Astrocyte (in vitro differentiated cells and primary cell): ENCODE data around the gene UTS2R. TPM values are rescaled to one million over a fixed set of nuclear protein-coding genes. Genes with fewer than 3 reads are reported as not detected.

ENCODE experiments used
- DNase-seq: peaks from one replicate; pipeline ENCODE4 v3.0.0-alpha.2; 2010; ENCODE audit warnings: low read depth
- FAIRE-seq: peaks from 2 replicates; lab custom pipeline; 2011; peaks lifted over from hg19 to GRCh38; lab: Jason Lieb, UNC
- H2AFZ ChIP-seq: 2 replicates; pipeline ENCODE4 v1.6.0; 2012; ENCODE audit warnings: low read depth, low read length, inconsistent platforms
- H3K27ac ChIP-seq: 2 replicates; pipeline ENCODE4 v1.5.1; 2011; ENCODE audit warnings: low read depth, low read length, inconsistent platforms
- H3K27me3 ChIP-seq: 2 replicates; pipeline ENCODE4 v1.6.0; 2011; ENCODE audit warnings: low read length, inconsistent platforms; ENCODE audit not compliant: insufficient read depth
- H3K36me3 ChIP-seq: 2 replicates; pipeline ENCODE4 v1.5.1; 2011; ENCODE audit warnings: low read length, inconsistent platforms; ENCODE audit not compliant: insufficient read depth
- H3K4me1 ChIP-seq: 2 replicates; pipeline ENCODE4 v1.5.1; 2011; ENCODE audit warnings: low read length, inconsistent platforms; ENCODE audit not compliant: insufficient read depth
- H3K4me2 ChIP-seq: 2 replicates; pipeline ENCODE4 v1.6.0; 2012; ENCODE audit warnings: low read length, inconsistent platforms
- H3K4me3 ChIP-seq: 2 replicates; pipeline ENCODE4 v1.5.1; 2011; ENCODE audit warnings: low read depth, mild to moderate bottlenecking, low read length, inconsistent platforms; ENCODE audit not compliant: insufficient read depth
- H3K79me2 ChIP-seq: 2 replicates; pipeline ENCODE4 v1.6.0; 2012; ENCODE audit warnings: mild to moderate bottlenecking, low read length, inconsistent platforms; ENCODE audit not compliant: insufficient read depth
- H3K9ac ChIP-seq: 2 replicates; pipeline ENCODE4 v1.6.0; 2012; ENCODE audit warnings: mild to moderate bottlenecking, low read length, inconsistent platforms
- H3K9me3 ChIP-seq: 2 replicates; pipeline ENCODE4 v1.5.1; 2012; ENCODE audit warnings: low read depth, mild to moderate bottlenecking, low read length, inconsistent platforms; ENCODE audit not compliant: insufficient read depth
- H4K20me1 ChIP-seq: 2 replicates; pipeline ENCODE4 v1.6.0; 2012; ENCODE audit warnings: low read length, inconsistent platforms; ENCODE audit not compliant: insufficient read depth
- H3K27ac Mint-ChIP-seq: one replicate; pipeline ENCODE4 v1.8.0; 2021; ENCODE audit warnings: mild to moderate bottlenecking, mixed read lengths; ENCODE audit not compliant: unreplicated experiment
- H3K27me3 Mint-ChIP-seq: one replicate; pipeline ENCODE4 v1.8.0; 2021; ENCODE audit warnings: low read depth, mixed read lengths; ENCODE audit not compliant: unreplicated experiment
- H3K36me3 Mint-ChIP-seq: one replicate; pipeline ENCODE4 v1.8.0; 2021; ENCODE audit warnings: low read depth, mixed read lengths; ENCODE audit not compliant: unreplicated experiment
- H3K4me1 Mint-ChIP-seq: one replicate; pipeline ENCODE4 v1.8.0; 2021; ENCODE audit warnings: low read depth, mixed read lengths; ENCODE audit not compliant: unreplicated experiment
- H3K4me3 Mint-ChIP-seq: one replicate; pipeline ENCODE4 v1.8.0; 2021; ENCODE audit warnings: mild to moderate bottlenecking, moderate library complexity, mixed read lengths; ENCODE audit not compliant: unreplicated experiment
- H3K9me3 Mint-ChIP-seq: one replicate; pipeline ENCODE4 v1.8.0; 2021; ENCODE audit warnings: mild to moderate bottlenecking, mixed read lengths; ENCODE audit not compliant: unreplicated experiment
- CTCF ChIP-seq: IDR thresholded peaks from 2 replicates; pipeline ENCODE4 v1.5.1; 2011; ENCODE audit warnings: low read depth, mild to moderate bottlenecking, inconsistent platforms, low read length, moderate library complexity; ENCODE audit not compliant: insufficient read depth
- EZH2 ChIP-seq: IDR thresholded peaks from 2 replicates; pipeline ENCODE4 v1.6.1; 2012; ENCODE audit warnings: mild to moderate bottlenecking, low read length, inconsistent platforms; ENCODE audit not compliant: insufficient read depth
- total RNA-seq: library from RNA; stranded (reverse); gene quantifications from 2 replicates; pipeline ENCODE4 v1.2.1, GENCODE V29; 2021

The UTS2R gene
- total RNA-seq, 1 donor from 2014 or later, result not detected

DNA sequence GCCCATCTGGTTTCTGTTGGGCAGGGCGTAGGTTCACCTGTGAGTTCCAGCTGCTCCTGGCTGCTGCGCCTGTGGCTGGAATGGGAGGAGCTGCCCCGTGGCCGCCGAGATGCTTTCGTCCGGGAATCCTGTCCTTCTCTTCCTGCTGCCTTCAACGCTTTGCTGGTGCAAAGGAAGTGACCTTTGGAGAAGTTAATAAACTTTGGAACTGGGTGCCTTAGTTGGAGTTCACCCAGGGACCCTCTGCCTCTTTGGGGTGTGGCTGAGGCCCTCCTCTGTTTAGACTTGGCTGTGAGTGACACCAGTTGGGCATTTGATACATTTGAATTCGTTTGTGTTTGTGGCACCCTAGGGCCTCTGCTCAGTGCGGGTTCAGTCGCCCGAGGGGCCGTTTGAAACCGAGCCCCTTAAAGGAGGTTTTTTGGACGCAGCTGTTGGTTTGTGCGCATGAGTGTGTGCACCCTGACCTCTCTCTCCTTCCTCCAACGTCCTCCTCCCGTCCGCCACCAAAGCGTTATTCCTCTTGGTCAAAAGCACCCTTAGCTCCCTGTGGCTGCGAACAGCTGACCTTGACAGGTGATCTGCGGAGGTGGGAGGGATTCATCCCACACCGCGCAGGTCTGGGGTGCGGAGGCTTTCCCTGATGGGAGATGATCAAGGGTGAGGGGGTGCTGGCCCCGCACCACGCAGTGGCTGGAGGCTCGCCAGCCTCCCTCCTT, 29.0 kb upstream of the UTS2R start:
- DNase-seq, result no peak
- no peak overlapping the region for H2AFZ ChIP-seq
- no peaks in the 10 kb centered on the region for H3K79me2 ChIP-seq
- Mint-ChIP-seq H3K36me3 (peaks cover 1% of the 10 kb centered on the region), H3K9me3 (peaks cover 3% of the 10 kb centered on the region), H3K27me3 (peaks cover 28% of the 10 kb centered on the region), H3K4me1 (peaks cover 3% of the 10 kb centered on the region), H3K27ac (no peak overlapping the region), H3K4me3 (no peak overlapping the region)
- no peak for FAIRE-seq
- no peak overlapping the region for H3K9ac ChIP-seq
- H3K4me3 ChIP-seq, result no peak overlapping the region
- H3K4me1 ChIP-seq, result peaks cover 10% of the 10 kb centered on the region
- TF ChIP-seq CTCF (no peak), EZH2 (no peak)
- H3K9me3 ChIP-seq, result peaks cover 3% of the 10 kb centered on the region
- no peak overlapping the region for H3K4me2 ChIP-seq
- H3K27ac ChIP-seq, result no peak overlapping the region
- H3K36me3 ChIP-seq, result no peaks in the 10 kb centered on the region
- H4K20me1 ChIP-seq, result no peaks in the 10 kb centered on the region
- H3K27me3 ChIP-seq, result no peaks in the 10 kb centered on the region

DNA sequence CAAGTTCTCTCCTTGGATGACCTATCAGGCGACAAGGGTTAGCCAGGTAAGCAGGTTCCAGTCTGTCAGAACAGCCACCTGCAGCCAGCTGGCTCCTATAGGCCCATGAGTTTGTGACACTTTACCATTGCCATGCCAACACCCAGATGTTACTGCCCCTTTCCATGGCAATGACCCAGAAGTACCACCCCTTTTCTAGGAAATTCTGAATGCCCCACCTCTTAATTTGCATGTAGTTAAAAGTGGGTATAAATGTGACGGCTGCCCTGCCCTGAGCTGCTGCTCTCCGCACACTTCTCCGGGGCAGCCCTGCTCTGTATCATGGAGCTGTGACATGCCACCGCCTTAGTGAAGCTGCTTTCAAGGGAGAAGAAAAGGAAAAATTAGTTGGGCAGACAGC, 28.0 kb upstream of the UTS2R start:
- Histone ChIP-seq H2AFZ (no peak overlapping the region), H3K27ac (no peak overlapping the region), H3K4me1 (peaks cover 9% of the 10 kb centered on the region), H3K4me3 (no peak overlapping the region), H3K4me2 (no peak overlapping the region), H3K9ac (no peak overlapping the region), H3K27me3 (peaks cover 3% of the 10 kb centered on the region), H3K9me3 (peaks cover 3% of the 10 kb centered on the region), H3K36me3 (no peaks in the 10 kb centered on the region), H4K20me1 (no peaks in the 10 kb centered on the region), H3K79me2 (no peaks in the 10 kb centered on the region)
- no peak overlapping the region for H3K27ac Mint-ChIP-seq
- H3K27me3 Mint-ChIP-seq, result peaks cover 26% of the 10 kb centered on the region
- DNase-seq, result no peak
- H3K4me3 Mint-ChIP-seq, result no peak overlapping the region
- TF ChIP-seq EZH2, result no peak
- no peak for TF ChIP-seq CTCF
- peaks cover 3% of the 10 kb centered on the region for H3K9me3 Mint-ChIP-seq
- peaks cover 1% of the 10 kb centered on the region for H3K36me3 Mint-ChIP-seq
- no peak for FAIRE-seq
- peaks cover 3% of the 10 kb centered on the region for H3K4me1 Mint-ChIP-seq
